ENCODE results near the gene TSEN15. TPM values are rescaled to one million over a fixed set of nuclear protein-coding genes. Genes with fewer than 3 reads are reported as not detected.

TSEN15 gene
- total RNA-seq, 1 experiment from 2014 or later, result 31.1 TPM

DNA sequence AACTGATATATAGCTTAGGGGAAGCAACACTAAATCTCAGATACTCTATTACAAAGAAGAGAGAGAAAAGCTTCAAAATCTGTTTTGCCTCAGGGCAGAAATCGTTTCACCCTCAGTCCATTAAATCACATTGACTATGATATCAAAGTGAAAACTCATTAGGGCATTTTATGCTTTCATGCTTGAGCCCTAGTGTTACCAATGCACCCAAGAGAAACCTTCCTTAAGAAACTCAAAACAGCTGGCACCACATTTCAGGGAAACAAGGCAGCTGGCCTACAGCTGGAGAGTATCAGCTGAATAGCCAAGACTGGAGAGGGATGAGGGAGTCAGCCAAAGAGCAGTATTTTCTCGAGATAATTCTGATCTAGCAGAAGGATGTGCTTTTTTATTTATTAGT, 28.9 kb upstream of the TSEN15 start:
- Histone ChIP-seq H3K4me1 (ENCODE audit: control insufficient read depth in 1 of 2, insufficient read depth in 2 of 2, low read length in 2 of 2) (peaks cover 2 to 15% of the 10 kb centered on the region in 2 experiments; a peak in 2 of 4 replicates), H3K36me3 (ENCODE audit: control insufficient read depth in 1 of 2, insufficient read depth in 2 of 2, low read length in 2 of 2) (no peaks in the 10 kb centered on the region), H3K27me3 (ENCODE audit: insufficient read depth, low read length) (no peaks in the 10 kb centered on the region), H3K9ac (ENCODE audit: low read length) (no peak overlapping the region), H3K4me2 (ENCODE audit: low read length) (no peak overlapping the region), H3K4me3 (replicated peaks in 1 of 2; ENCODE audit: low read depth in 1 of 2, low read length in 2 of 2) (no peak overlapping the region), H3K9me2 (ENCODE audit: insufficient read depth) (no peaks in the 10 kb centered on the region), H3K79me2 (ENCODE audit: insufficient read depth, low read length) (no peaks in the 10 kb centered on the region), H4K20me1 (ENCODE audit: insufficient read depth) (no peaks in the 10 kb centered on the region), H3K9me3 (ENCODE audit: control insufficient read depth in 1 of 2, insufficient read depth in 1 of 2, low read depth in 1 of 2, low read length in 2 of 2) (no peaks in the 10 kb centered on the region), H3K27ac (ENCODE audit: low read depth, low read length) (no peak overlapping the region), H2AFZ (ENCODE audit: low read depth, low read length, poor library complexity, severe bottlenecking) (no peak overlapping the region)
- TF ChIP-seq, protein P1, sequence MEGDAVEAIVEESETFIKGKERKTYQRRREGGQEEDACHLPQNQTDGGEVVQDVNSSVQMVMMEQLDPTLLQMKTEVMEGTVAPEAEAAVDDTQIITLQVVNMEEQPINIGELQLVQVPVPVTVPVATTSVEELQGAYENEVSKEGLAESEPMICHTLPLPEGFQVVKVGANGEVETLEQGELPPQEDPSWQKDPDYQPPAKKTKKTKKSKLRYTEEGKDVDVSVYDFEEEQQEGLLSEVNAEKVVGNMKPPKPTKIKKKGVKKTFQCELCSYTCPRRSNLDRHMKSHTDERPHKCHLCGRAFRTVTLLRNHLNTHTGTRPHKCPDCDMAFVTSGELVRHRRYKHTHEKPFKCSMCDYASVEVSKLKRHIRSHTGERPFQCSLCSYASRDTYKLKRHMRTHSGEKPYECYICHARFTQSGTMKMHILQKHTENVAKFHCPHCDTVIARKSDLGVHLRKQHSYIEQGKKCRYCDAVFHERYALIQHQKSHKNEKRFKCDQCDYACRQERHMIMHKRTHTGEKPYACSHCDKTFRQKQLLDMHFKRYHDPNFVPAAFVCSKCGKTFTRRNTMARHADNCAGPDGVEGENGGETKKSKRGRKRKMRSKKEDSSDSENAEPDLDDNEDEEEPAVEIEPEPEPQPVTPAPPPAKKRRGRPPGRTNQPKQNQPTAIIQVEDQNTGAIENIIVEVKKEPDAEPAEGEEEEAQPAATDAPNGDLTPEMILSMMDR (IDR thresholded peaks at IDR 0.05 in 2 of 3, conservative IDR thresholded peaks at IDR 0.05 in 1 of 3; ENCODE audit: borderline replicate concordance in 1 of 3, insufficient read depth in 1 of 3, low read depth in 2 of 3, low read length in 2 of 3), result no peak
- TF ChIP-seq TCF7L2 (IDR thresholded peaks at IDR 0.05; ENCODE audit: borderline replicate concordance, extremely low read depth, insufficient read depth, insufficient read length) (no peak), ZNF274 (IDR thresholded peaks at IDR 0.05; ENCODE audit: low read depth, low read length) (no peak), SP1 (IDR thresholded peaks at IDR 0.05; ENCODE audit: low read depth) (no peak), POLR2A (IDR thresholded peaks at IDR 0.05; ENCODE audit: borderline replicate concordance, extremely low read depth, insufficient read depth, insufficient read length) (no peak), RAD21 (IDR thresholded peaks at IDR 0.05; ENCODE audit: low read depth) (no peak), ELF1 (IDR thresholded peaks at IDR 0.05; ENCODE audit: borderline replicate concordance, low read depth) (no peak), SIN3A (IDR thresholded peaks at IDR 0.05; ENCODE audit: low read depth) (no peak), JUND (IDR thresholded peaks at IDR 0.05) (no peak)
- TF ChIP-seq, protein P2, sequence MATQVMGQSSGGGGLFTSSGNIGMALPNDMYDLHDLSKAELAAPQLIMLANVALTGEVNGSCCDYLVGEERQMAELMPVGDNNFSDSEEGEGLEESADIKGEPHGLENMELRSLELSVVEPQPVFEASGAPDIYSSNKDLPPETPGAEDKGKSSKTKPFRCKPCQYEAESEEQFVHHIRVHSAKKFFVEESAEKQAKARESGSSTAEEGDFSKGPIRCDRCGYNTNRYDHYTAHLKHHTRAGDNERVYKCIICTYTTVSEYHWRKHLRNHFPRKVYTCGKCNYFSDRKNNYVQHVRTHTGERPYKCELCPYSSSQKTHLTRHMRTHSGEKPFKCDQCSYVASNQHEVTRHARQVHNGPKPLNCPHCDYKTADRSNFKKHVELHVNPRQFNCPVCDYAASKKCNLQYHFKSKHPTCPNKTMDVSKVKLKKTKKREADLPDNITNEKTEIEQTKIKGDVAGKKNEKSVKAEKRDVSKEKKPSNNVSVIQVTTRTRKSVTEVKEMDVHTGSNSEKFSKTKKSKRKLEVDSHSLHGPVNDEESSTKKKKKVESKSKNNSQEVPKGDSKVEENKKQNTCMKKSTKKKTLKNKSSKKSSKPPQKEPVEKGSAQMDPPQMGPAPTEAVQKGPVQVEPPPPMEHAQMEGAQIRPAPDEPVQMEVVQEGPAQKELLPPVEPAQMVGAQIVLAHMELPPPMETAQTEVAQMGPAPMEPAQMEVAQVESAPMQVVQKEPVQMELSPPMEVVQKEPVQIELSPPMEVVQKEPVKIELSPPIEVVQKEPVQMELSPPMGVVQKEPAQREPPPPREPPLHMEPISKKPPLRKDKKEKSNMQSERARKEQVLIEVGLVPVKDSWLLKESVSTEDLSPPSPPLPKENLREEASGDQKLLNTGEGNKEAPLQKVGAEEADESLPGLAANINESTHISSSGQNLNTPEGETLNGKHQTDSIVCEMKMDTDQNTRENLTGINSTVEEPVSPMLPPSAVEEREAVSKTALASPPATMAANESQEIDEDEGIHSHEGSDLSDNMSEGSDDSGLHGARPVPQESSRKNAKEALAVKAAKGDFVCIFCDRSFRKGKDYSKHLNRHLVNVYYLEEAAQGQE (IDR thresholded peaks at IDR 0.05; ENCODE audit: low read depth), result no peak
- TF ChIP-seq, protein P3, sequence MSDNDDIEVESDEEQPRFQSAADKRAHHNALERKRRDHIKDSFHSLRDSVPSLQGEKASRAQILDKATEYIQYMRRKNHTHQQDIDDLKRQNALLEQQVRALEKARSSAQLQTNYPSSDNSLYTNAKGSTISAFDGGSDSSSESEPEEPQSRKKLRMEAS (IDR thresholded peaks at IDR 0.05), result no peak
- TF ChIP-seq, protein P4, sequence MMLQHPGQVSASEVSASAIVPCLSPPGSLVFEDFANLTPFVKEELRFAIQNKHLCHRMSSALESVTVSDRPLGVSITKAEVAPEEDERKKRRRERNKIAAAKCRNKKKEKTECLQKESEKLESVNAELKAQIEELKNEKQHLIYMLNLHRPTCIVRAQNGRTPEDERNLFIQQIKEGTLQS (IDR thresholded peaks at IDR 0.05), result no peak
- no peak for DNase-seq (ENCODE audit: low read depth, low spot score)
- no TSS peak for BruUV-seq (replicated peaks)
- ChIA-PET CTCF (no interaction called here), POLR2A (interaction anchor here (0.9 kb wide), 1 partner anchor 28 kb away, joined by 3 read pairs; the partner anchor contains the start of gene TSEN15), RAD21 (ENCODE audit: low non-redundant PET in 1 of 2, low total read pairs in 2 of 2, uncharacterized antibody in 2 of 2, unreplicated experiment in 2 of 2) (no interaction called here)
- intact Hi-C loops (cut with micrococcal nuclease), result no loop called here
- ATAC-seq, result no peak
